NCI-H1436 treated with DMSO at 0.1 percent for 48 hours (cell line): ENCODE measurements around the gene NLGN3.

Experiments used
- DNase-seq: peaks from one replicate; lab custom pipeline; 2025; lab: John Stamatoyannopoulos, UW

NLGN3 gene

DNA sequence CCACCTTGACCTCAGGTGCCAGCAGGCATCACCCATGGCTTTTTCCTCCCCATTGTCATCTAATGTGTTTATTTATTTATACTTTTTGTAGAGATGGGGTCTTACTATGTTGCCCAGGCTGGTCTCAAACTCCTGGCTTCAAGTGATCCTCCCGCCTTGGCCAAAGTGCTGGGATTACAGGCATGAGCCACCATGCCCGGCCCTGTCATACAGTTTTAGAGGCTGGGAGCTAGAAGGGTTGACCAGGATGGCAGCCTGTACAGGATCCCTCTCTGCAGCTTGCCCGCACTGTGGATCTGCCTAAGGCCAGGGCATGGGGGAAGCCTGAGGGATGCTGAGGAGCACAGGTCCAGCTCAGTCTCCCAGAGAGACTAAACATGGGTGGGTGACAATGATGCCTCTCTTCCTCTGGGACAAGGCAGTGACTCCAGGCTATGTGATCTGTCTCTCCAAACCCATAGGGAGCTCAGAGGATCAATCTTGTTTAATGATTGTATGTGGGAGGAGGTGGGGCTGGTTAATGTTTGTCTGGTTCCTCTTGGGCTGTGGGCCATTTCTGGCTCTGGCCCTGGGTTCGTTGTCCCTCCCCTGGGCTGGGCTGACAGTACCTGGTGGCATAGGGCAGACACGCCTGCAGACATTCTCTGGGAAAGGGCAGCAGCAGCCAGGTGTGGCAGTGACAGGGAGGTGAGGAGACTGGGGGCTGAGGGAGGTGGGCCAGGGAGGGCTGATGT lies 70.1 kb downstream of the NLGN3 start:
- no peak for DNase-seq

DNA sequence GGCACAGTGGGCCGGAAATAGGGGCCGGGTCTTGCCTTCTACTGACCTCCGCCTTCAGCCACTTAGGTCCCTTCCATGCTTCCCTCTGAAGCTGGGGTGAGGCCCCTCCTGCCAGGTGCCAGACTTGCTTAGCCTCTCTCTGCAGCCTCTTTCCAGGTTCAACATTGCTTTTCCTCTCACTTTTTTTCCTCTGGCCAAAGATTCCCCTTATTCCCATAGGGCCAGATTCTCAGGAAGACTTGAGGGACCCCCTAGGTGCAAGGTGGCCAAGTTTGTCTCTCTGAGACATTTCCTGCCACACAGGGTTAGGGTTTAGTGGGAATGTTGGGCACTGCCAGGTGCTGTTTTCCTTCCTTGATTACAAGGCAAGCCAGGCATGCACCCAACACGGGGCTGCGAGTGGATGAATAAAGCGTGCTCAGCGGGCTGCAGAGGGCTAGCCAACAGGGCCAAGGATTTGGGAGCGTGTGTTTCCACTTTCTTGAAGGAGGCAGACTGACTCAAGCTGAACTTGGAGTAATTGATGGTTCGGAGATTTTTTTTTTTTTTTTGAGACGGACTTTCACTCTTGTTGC lies 70.8 kb downstream of the NLGN3 start:
- no peak for DNase-seq

DNA sequence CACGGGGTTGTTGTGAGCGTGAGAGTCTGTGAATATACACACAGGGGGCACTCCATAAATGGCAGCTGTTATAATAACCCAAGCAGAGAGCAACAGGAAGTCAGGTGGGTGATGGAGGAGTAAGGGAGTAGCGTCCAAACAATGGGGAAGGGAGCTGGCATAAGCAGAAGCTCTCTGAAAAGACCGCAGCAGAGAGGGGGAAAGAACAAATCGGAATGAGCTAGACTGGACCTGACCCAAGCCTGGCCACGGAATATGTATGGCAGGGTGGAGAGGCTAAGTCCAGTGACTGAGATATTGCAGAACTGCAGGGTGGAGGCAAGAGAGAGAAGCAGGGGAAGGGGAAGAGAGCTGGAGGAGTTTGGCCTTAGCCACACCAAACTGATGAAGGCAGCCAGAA lies 71.8 kb downstream of the NLGN3 start:
- peak; percentile 60 for DNase-seq

DNA sequence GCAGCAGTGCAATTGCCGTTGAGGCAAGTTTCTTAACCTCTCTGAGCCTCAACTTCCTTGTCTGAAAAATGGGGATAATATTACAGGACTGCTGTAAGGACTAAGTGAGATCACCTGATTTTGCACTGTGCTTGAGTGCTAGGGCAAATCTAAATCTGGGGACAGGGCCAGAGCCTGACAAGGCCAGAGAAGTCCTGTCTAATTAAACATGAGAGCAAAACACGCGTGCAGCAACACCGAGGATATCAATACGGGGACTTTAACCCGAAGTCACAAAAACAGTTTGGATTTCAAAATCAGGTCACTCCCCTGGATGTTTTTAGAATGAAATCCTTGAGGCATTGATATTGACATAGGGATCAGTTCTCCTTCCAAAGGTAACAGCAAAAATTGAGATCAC lies 72.7 kb downstream of the NLGN3 start:
- no peak for DNase-seq
